Heart left ventricle (tissue), 16 donors: ENCODE measurements around the gene PPM1A. TPM values are rescaled to one million over a fixed set of nuclear protein-coding genes. Genes with fewer than 3 reads are reported as not detected.

Source experiments
- ATAC-seq, 4 donors: fragments of 200-7000 bp; cut with Tn5 transposase; one replicate each; pipeline ENCODE4 v1.9.1; 2020 to 2022; ENCODE audit warnings: moderate library complexity in 4 of 4, mild to moderate bottlenecking in 3 of 4, moderate number of reproducible peaks in 1 of 4
- DNase-seq, 5 donors: peaks; one replicate each; pipeline ENCODE4 v3.0.0-alpha.2; 2020
- H3K27ac ChIP-seq, 12 donors: fragments of 200-600 bp; sonication (generic) in 4 of 12; one replicate each; pipeline versions ENCODE4 v1.5.0 to v1.8.0; 2016 to 2022; ENCODE audit warnings: mild to moderate bottlenecking in 2 of 12
- H3K27me3 ChIP-seq, 9 donors: fragments of 200-600 bp; sonication (generic) in 2 of 9; one replicate each; pipeline versions ENCODE4 v1.5.1 to v1.8.0; 2016 to 2022; ENCODE audit warnings: mild to moderate bottlenecking in 3 of 9
- H3K36me3 ChIP-seq, 9 donors: fragments of 200-600 bp; sonication (generic) in 2 of 9; one replicate each; pipeline versions ENCODE4 v1.5.0 to v1.8.0; 2018 to 2022; ENCODE audit warnings: mild to moderate bottlenecking in 2 of 9
- H3K4me1 ChIP-seq, 12 donors: fragments of 200-600 bp; sonication (generic) in 4 of 12; one replicate each; pipeline versions ENCODE4 v1.5.0 to v1.8.0; 2016 to 2022; ENCODE audit warnings: mild to moderate bottlenecking in 3 of 12
- H3K4me3 ChIP-seq, 12 donors: fragments of 200-600 bp; sonication (generic) in 4 of 12; one replicate each; pipeline versions ENCODE4 v1.5.0 to v1.8.0; 2017 to 2022; ENCODE audit warnings: mild to moderate bottlenecking in 9 of 12, moderate library complexity in 4 of 12
- H3K9me3 ChIP-seq, 12 donors: fragments of 200-600 bp; sonication (generic) in 4 of 12; one replicate each; pipeline versions ENCODE4 v1.5.0 to v1.8.0; 2016 to 2022; ENCODE audit warnings: mild to moderate bottlenecking in 1 of 12
- CTCF ChIP-seq, 12 donors: fragments of 200-600 bp; sonication (generic) in 4 of 12; IDR thresholded peaks; one replicate each; pipeline versions ENCODE4 v1.5.0 to v1.8.0; 2018 to 2022; ENCODE audit warnings: antibody characterized with exemption in 12 of 12, mild to moderate bottlenecking in 5 of 12
- POLR2A ChIP-seq, 2 donors: fragments of 450-650 bp; IDR thresholded peaks; one replicate each; pipeline ENCODE4 v1.6.1; 2017; ENCODE audit warnings: antibody characterized with exemption in 2 of 2, mild to moderate bottlenecking in 2 of 2, moderate library complexity in 2 of 2
- WGBS, 4 donors: extraction: QIAGEN DNeasy Blood & Tissue Kit in 2 of 4; methylation state at CpG; one replicate each; pipeline versions ENCODE4 v1.1.5 to v1.1.7; 2013 to 2018; 5-methylcytosine and 5-hydroxymethylcytosine counted together
- intact Hi-C, 10 donors: fragments of 100-400 bp; cut with DNase I; formaldehyde crosslinking; loops; one replicate each; pipeline versions ENCODE4 v1.11.1 to v1.14.2; 2022
- polyA plus RNA-seq, 2 donors: library from polyadenylated mRNA; stranded (reverse); fragments of 200-250 nt; gene quantifications; one replicate each; pipeline ENCODE4 v1.2.3, GENCODE V29; 2013
- total RNA-seq, 9 donors: library from RNA; depleted of rRNA in 2 of 9; stranded (reverse); fragments of >200 nt in 2 of 9; fragmentation: NEBNext Ultra II Directional in 3 of 9; extraction: Animal tissue kit (Norgen Biotek cat#: 25700) in 3 of 9; gene quantifications; one replicate each; pipeline versions ENCODE4 v1.1.0 to v1.2.4, GENCODE V29; 2016 to 2023
- donor health status: ischemic (EF 13 %, LVEDD 7.1; RV severe dilation, severe dysfunction).
- donor health status: healthy with polysubstance abuse.
- donor health status: DM: no; HTN: yes; CAD: no.
- donor health status: DM: no; HTN: no; CAD: no.
- donor health status: ischemic (EF 25% LVEDD 6.9; RV normal size, moderate dysfunction).
- donor health status: ischemic (EF 25% LVEDD 5.7; RV mildly dilated, moderate dysfunction).
- donor health status: healthy.
- donor health status: DM: yes; HTN: yes; CAD: no.
- donor health status: ischemic (EF 35%, LVEDD 5.7; RV mildly dilated, moderate dysfunction).
- donor health status: nonischemic (EF 11% LVEDD 7.7; RV severe dilation, severe dysfunction).
- donor health status: DM: yes; HTN: yes; CAD: no.
- donor health status: PGD.
- donor health status: ischemic (EF 29% LVEDD 5.4; RV normal size, mild dysfunction).
- donor health status: nonischemic (EF 23%, LVEDD 6.1; RV moderate dilation, normal function).

PPM1A gene
- total and polyA plus RNA-seq, 11 donors, result 27.7 to 126 (median 91.6) TPM

- ATAC-seq, result no peak
- 64 to 75% (median 68%) methylated on average over 3 of the region's 3 CpGs for WGBS, 4 donors
- no peaks in the 10 kb centered on the region for H3K36me3 ChIP-seq
- H3K9me3 ChIP-seq, result no peaks in the 10 kb centered on the region
- no peaks in the 10 kb centered on the region for H3K27me3 ChIP-seq
- H3K4me3 ChIP-seq, result no peak overlapping the region
- no peak overlapping the region for H3K27ac ChIP-seq
- DNase-seq, result no peak
- H3K4me1 ChIP-seq, result peaks cover 0 to 11% (median 0%) of the 10 kb centered on the region in 12 donors
- intact Hi-C loops, result no loop called here
- TF ChIP-seq CTCF (IDR thresholded peaks at IDR 0.05), result no peak
- no peak for TF ChIP-seq POLR2A (IDR thresholded peaks at IDR 0.05)
These were observed 23.8 kb upstream of the PPM1A start for GRCh38 chr14:60225265-60225664.

- DNase-seq (no peak), ATAC-seq (no peak)
- WGBS, 4 donors, result 47 to 67% (median 63%) methylated on average over 2 of the region's 2 CpGs
- intact Hi-C loops, result no loop called here
- Histone ChIP-seq H3K27ac (no peak overlapping the region), H3K27me3 (no peaks in the 10 kb centered on the region), H3K4me3 (no peak overlapping the region), H3K4me1 (peaks cover 0 to 11% (median 0%) of the 10 kb centered on the region in 12 donors), H3K36me3 (no peaks in the 10 kb centered on the region), H3K9me3 (peaks cover 0 to 8% (median 0%) of the 10 kb centered on the region in 12 donors)
- TF ChIP-seq CTCF (IDR thresholded peaks at IDR 0.05) (no peak), POLR2A (IDR thresholded peaks at IDR 0.05) (no peak)
These were observed 22.7 kb upstream of the PPM1A start for GRCh38 chr14:60226298-60226697.

GRCh38 chr14:60227291-60227690 is 21.7 kb upstream of the PPM1A start:
- no peak overlapping the region for H3K4me3 ChIP-seq
- intact Hi-C loops, result no loop called here
- H3K27me3 ChIP-seq, result no peaks in the 10 kb centered on the region
- no peak for DNase-seq
- no peak for TF ChIP-seq CTCF (IDR thresholded peaks at IDR 0.05)
- TF ChIP-seq POLR2A (IDR thresholded peaks at IDR 0.05), result no peak
- WGBS, 4 donors, result 82 to 98% (median 93%) methylated on average over 1 of the region's 1 CpG
- H3K27ac ChIP-seq, result no peak overlapping the region
- peaks cover 0 to 7% (median 0%) of the 10 kb centered on the region in 12 donors for H3K4me1 ChIP-seq
- H3K36me3 ChIP-seq, result no peaks in the 10 kb centered on the region
- peaks cover 0 to 18% (median 8%) of the 10 kb centered on the region in 12 donors for H3K9me3 ChIP-seq
- ATAC-seq, result no peak

GRCh38 chr14:60229614-60230013 is 19.4 kb upstream of the PPM1A start:
- ATAC-seq, result no peak
- peaks cover 0 to 28% (median 11%) of the 10 kb centered on the region in 12 donors for H3K9me3 ChIP-seq
- no peak for DNase-seq
- no peaks in the 10 kb centered on the region for H3K36me3 ChIP-seq
- intact Hi-C loops, result no loop called here
- no peak overlapping the region for H3K4me3 ChIP-seq
- peaks cover 0 to 5% (median 0%) of the 10 kb centered on the region in 12 donors for H3K4me1 ChIP-seq
- no peak for TF ChIP-seq CTCF (IDR thresholded peaks at IDR 0.05)
- no peak for TF ChIP-seq POLR2A (IDR thresholded peaks at IDR 0.05)
- no peak overlapping the region for H3K27ac ChIP-seq
- H3K27me3 ChIP-seq, result no peaks in the 10 kb centered on the region
